Stimulated activated CD8-positive, alpha-beta memory T cell treated with anti-CD3 and anti-CD28 coated beads, Interleukin-15, amount 100 ng/mL, for 1 hour (primary cell): Measurements from ENCODE around the gene LPP.

Experiments used
- DNase-seq: peaks from one replicate; pipeline ENCODE4 v3.0.0-alpha.2; 2020; ENCODE audit warnings: low read depth

Gene LPP

GRCh38 chr3:188365184-188365583 is 211.2 kb downstream of the LPP start:
- DNase-seq: no peak

- DNase-seq: no peak
Observed at GRCh38 chr3:188365988-188366698, 212.2 kb downstream of the LPP start.

DNA sequence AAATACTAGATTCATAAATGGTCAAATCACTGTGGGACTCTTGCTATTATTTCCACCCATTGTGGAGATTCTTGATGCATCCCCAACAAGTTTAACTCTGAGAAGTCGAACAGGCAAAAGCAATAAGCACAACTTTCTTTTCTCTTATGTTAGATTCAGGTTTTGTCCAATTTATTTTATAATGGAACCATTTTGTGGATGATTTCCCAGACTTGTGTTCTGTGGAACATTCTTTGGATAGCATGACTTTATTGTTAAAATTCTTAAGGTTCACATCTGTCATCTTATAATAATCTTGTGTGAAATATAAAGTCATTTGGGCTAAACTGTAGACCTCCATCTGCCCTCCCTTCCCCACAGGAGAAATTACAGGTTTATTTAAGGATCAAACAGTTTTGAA is 213.7 kb downstream of the LPP start:
- DNase-seq: no peak

DNA sequence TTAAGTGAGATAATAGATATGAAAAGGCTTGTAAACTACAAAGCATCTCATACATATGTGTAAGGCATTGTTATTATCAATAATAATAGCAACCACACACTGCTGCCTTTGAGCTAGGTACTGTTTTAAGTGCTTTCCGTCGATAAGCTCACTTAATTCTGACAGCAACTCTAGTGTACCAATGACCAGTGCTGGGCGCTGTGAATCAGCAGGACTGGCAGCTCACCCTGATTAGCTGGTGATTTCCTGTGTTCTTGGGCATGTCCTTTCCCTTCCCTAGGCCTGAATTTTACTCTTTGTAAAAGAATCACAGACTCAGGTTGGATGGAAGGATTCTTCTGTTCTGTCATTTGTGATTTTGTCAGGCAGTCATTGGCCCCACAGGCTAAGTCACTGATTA is 215.6 kb downstream of the LPP start:
- no peak for DNase-seq

GRCh38 chr3:188370081-188370830 is 216.3 kb downstream of the LPP start:
- DNase-seq: no peak

- no peak for DNase-seq
Observed at GRCh38 chr3:188378786-188379185, 224.8 kb downstream of the LPP start.

DNA sequence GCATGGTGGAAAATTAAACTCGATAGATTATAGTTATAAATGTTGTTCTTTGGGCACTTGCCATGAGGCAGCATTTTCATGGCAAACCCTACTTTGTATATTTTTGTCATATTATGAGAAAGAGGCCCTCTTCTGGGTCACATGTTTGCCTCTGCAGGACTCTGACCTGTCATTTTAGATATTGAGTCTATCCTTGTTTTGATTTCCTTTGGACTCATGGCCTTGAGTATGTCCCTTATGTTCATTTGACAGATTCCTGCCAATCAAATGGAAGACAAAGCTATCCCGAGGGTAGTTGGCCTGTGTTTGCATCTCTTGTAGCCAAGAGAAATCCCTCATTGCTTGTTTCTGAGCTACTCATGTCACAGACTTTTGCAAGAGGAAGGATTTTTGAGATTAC is 226.3 kb downstream of the LPP start:
- DNase-seq: no peak

- DNase-seq: no peak
Observed at GRCh38 chr3:188380722-188381121, 226.8 kb downstream of the LPP start.

DNA sequence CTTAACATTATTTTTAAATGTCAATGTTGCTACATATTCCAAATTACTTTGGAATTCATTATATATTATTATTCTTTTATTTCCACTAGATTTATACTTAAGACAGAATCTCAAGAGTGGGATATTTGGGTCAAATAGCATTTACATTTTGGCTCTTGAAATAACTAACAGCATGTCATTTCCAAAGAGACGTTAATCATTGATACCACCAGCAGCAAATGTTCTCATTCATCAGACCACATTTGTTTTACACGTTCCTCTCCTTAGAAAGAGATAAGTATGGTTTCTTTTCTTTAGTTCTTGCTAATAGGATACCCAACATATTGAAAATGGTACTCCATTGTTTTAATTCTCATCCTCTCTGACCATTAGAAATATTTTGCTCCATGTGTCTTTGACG is 229.8 kb downstream of the LPP start:
- DNase-seq: no peak

DNA sequence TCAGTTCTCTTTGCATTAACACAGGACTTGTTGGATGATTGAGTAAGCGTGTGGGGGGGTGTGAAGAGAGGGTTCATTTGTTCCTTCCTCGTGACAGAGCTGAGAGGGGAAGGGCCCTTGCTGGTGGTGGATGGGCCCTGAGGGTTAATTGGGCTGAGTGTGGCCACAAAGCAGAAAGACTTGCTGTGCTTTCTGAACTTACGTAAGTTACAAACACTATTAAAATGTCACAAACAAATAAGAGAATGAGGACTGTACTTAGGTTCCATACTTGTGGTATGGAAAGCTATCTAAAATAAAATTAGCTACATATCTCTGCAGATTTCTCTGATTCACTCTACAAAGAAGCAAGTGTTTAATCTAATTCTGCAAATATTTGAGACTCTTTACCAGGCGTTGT is 231.3 kb downstream of the LPP start:
- no peak for DNase-seq

DNA sequence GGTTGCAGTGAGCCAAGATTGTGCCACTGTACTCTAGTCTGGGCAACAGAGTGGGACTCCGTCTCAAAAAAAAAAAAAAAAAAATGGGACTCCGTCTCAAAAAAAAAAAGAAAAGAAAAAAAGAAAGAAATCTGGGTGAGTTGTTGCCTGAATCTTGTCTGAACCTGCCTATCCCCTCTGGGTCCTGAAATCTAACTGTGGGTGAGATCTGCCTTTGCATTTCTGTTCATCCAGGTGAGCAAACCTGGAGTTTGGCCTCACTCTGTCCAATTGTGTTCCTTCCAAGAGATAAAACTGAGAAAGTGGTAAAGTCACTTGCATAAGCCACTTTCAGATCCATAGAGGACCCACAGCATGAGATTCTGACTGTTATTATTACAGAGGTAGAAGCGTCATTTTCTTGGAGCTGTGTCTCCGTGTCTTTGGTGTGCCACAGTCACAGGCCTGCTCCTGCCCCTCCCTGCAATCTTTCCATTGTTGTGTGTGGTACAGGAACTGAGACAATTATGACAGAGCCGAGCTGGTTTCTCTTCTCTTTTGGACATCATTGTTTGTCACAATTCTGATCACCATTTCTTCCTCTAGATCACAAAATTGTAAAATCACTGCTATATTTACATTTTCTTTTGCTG is 235.9 kb downstream of the LPP start:
- DNase-seq: no peak

- no peak for DNase-seq
Observed at GRCh38 chr3:188390343-188390718, 236.4 kb downstream of the LPP start.

DNA sequence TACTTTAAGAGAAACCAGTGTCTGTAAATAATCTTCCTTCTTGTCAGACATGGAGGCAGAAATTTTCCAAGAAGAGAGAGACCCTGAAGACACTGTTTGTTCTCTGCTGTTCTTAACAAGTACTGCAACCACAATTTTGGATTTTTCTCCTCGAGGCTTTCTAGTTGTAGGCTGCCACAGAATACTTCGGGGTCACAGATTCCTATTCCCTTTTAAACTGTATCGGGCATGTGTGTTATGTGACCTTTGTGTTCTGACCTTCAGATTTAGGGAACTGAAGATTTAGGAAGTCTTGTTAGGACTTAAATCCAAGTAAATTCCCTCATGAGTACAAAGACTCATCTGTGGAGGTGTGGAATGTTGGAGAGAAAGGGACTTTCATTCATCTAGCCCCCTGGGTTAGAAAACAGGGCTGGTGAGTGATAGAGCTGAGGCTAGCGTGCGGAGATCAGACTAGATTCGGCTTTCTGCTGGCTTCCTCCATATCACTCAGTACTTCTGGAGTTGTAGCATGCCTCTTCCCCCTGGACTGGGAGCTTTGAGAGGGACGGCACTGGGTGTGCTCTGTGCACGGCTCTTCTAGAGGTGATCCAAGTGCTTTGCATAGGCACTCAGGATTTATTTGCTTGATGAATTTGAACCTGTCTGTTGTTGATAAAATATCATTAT is 237.0 kb downstream of the LPP start:
- no peak for DNase-seq

- no peak for DNase-seq
Observed at GRCh38 chr3:188391592-188391991, 237.6 kb downstream of the LPP start.

GRCh38 chr3:188392076-188392475 is 238.1 kb downstream of the LPP start:
- DNase-seq: no peak

GRCh38 chr3:188394623-188395022 is 240.7 kb downstream of the LPP start:
- DNase-seq: no peak

DNA sequence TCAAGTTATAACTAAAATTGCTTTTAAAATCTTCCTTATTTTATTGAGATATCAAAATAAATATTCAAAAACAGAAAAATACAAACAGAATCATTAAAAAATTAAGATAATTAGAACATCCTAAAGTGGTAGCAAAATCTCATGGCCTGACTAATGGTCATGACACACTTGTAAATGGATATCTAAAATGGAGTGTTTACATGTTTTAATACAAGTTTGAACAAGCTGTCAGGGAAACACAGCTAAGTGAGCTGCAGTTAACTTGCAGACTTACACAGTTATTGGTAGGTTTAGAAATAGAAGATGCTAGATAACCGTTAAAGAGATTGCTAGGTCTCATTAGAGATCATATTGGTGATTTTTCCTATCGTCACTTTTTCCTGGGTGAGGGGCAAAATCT is 242.3 kb downstream of the LPP start:
- DNase-seq: no peak

GRCh38 chr3:188396900-188397299 is 242.9 kb downstream of the LPP start:
- DNase-seq: no peak

DNA sequence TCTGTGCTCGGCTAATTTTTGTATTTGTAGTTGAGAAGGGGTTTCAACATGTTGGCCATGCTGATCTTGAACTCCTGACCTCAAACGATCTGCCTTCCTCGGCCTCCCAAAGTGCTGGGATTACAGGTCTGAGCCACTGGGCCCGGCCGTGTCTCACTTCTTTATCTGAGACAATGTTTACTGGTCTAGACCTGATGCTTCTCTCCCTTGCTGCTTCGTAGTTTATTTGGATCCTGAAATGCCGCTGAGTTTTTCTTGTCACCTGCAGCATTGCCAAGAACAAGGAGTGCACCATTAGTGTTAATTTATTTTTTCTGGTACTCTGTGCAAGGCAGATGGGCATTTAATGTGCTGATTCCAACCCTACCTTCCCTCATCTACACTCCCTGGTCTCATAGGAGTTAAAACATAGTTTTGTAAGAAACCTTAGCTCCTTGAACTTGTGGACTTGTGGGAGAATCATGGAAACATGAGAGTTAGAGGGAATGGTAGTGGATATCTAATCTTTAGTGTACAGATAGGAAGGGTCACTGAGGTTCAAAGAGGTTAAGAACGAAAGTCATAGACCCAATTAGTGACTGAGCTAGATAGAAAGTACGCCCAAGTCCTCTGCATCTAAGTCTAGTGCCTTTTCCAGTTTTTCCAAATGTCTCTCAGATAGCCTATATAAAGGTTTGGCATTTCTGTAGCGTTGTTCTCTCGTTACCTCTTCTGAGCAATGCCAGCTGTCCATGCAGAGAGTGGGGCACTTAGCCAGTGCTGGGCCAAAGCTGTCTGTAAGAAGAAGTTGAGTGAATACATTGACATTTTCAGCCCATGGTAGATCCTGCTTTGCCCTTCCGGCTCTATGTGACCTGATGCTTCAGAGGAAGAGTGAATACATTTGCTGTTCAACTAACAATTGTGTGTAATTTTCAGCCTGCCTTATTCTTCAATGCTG is 244.1 kb downstream of the LPP start:
- DNase-seq: no peak

GRCh38 chr3:188400494-188401243 is 246.7 kb downstream of the LPP start:
- DNase-seq: no peak
